ENCODE results near the gene RNF223.

Gene RNF223

GRCh38 chr1:1026599-1027413, 47.3 kb downstream of the RNF223 start:
- no peak for DNase-seq
- Histone ChIP-seq H2BK12ac (ENCODE audit: low read length) (no peak overlapping the region), H3K79me1 (ENCODE audit: low read length) (peaks cover 18% of the 10 kb centered on the region), H3K4me1 (ENCODE audit: control insufficient read depth in 1 of 2, insufficient read depth in 2 of 2, low read length in 2 of 2) (peaks cover 32 to 38% of the 10 kb centered on the region in 2 experiments), H3K79me2 (ENCODE audit: control insufficient read depth, insufficient read depth, low read length, poor library complexity) (peaks cover 5% of the 10 kb centered on the region), H4K91ac (ENCODE audit: low read depth, low read length) (no peak overlapping the region), H2BK5ac (ENCODE audit: low read depth, low read length, poor library complexity) (no peak overlapping the region), H3K27me3 (ENCODE audit: insufficient read depth, low read length) (no peaks in the 10 kb centered on the region), H3K4me2 (ENCODE audit: low read length) (no peak overlapping the region), H3K4me3 (ENCODE audit: low read depth, low read length) (no peak overlapping the region), H3K27ac (ENCODE audit: low read depth, low read length) (no peak overlapping the region), H2AK5ac (ENCODE audit: low read length) (no peak overlapping the region), H3K9ac (ENCODE audit: low read length) (no peak overlapping the region), H2BK120ac (ENCODE audit: insufficient read depth, low read length, poor library complexity) (no peak overlapping the region), H4K12ac (ENCODE audit: low read depth, low read length) (no peak overlapping the region), H4K8ac (ENCODE audit: low read depth, low read length) (no peak overlapping the region), H2AFZ (ENCODE audit: insufficient read depth, low read length, poor library complexity) (no peak overlapping the region), H3K18ac (ENCODE audit: low read length) (no peak overlapping the region), H3K23ac (ENCODE audit: low read length) (no peak overlapping the region), H3K9me3 (ENCODE audit: insufficient read depth, low read depth, low read length) (peaks cover 8% of the 10 kb centered on the region), H3K36me3 (ENCODE audit: control insufficient read depth in 1 of 2, insufficient read depth in 2 of 2, low read length in 2 of 2) (peaks cover 36 to 38% of the 10 kb centered on the region in 2 experiments), H3K4ac (ENCODE audit: low read depth, low read length) (no peak overlapping the region), H3K14ac (ENCODE audit: low read length) (no peak overlapping the region)
- WGBS (ENCODE audit: extremely low coverage, insufficient coverage, insufficient read length) = no CpG with 5 or more reads among the region's 21 CpGs

DNA sequence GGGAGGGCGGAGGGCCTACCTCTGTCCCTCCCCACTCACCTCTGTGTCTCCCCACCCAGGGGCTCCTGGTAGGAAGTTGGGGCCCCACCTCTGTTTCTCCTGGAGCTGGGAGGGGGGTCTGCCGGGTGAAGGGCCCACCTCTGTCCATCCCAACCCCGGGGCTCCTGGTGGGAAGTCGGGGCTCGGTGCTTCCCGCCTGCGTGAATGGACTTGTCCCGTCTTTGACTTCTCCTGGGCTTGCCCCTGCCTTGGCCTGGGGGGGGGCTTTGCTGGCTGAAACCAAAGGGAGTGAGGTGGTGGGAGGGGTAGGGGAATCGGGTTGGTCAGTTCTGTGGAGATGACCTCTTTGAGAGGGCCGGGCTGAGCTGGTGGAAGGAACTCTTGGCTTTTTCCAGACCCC, 48.4 kb downstream of the RNF223 start:
- no peak overlapping the region for H3K18ac ChIP-seq (ENCODE audit: low read length)
- peaks cover 5% of the 10 kb centered on the region for H3K9me3 ChIP-seq (ENCODE audit: insufficient read depth, low read depth, low read length)
- peaks cover 35 to 36% of the 10 kb centered on the region in 2 experiments for H3K36me3 ChIP-seq (ENCODE audit: control insufficient read depth in 1 of 2, insufficient read depth in 2 of 2, low read length in 2 of 2)
- no peak overlapping the region for H4K8ac ChIP-seq (ENCODE audit: low read depth, low read length)
- no peak overlapping the region for H3K4me3 ChIP-seq (ENCODE audit: low read depth, low read length)
- no peak overlapping the region for H3K4me2 ChIP-seq (ENCODE audit: low read length)
- peak overlapping the region; percentile 11 for H2BK12ac ChIP-seq (ENCODE audit: low read length)
- H3K4ac ChIP-seq (ENCODE audit: low read depth, low read length) = peak overlapping the region; percentile 15
- no peak overlapping the region for H2BK5ac ChIP-seq (ENCODE audit: low read depth, low read length, poor library complexity)
- H2AFZ ChIP-seq (ENCODE audit: insufficient read depth, low read length, poor library complexity) = no peak overlapping the region
- H3K79me1 ChIP-seq (ENCODE audit: low read length) = peaks cover 22% of the 10 kb centered on the region
- no peak for DNase-seq
- peaks cover 42 to 46% of the 10 kb centered on the region in 2 experiments for H3K4me1 ChIP-seq (ENCODE audit: control insufficient read depth in 1 of 2, insufficient read depth in 2 of 2, low read length in 2 of 2)
- H3K9ac ChIP-seq (ENCODE audit: low read length) = no peak overlapping the region
- no peak overlapping the region for H2AK5ac ChIP-seq (ENCODE audit: low read length)
- peak overlapping the region; percentile 42 for H4K91ac ChIP-seq (ENCODE audit: low read depth, low read length)
- no peak overlapping the region for H3K14ac ChIP-seq (ENCODE audit: low read length)
- no peak overlapping the region for H3K27ac ChIP-seq (ENCODE audit: low read depth, low read length)
- H4K12ac ChIP-seq (ENCODE audit: low read depth, low read length) = no peak overlapping the region
- no CpG with 5 or more reads among the region's 10 CpGs for whole genome bisulfite sequencing (ENCODE audit: extremely low coverage, insufficient coverage, insufficient read length)
- no peak overlapping the region for H2BK120ac ChIP-seq (ENCODE audit: insufficient read depth, low read length, poor library complexity)
- H3K23ac ChIP-seq (ENCODE audit: low read length) = no peak overlapping the region
- H3K79me2 ChIP-seq (ENCODE audit: control insufficient read depth, insufficient read depth, low read length, poor library complexity) = peaks cover 10% of the 10 kb centered on the region
- no peaks in the 10 kb centered on the region for H3K27me3 ChIP-seq (ENCODE audit: insufficient read depth, low read length)

- WGBS (ENCODE audit: extremely low coverage, insufficient coverage, insufficient read length) = no CpG with 5 or more reads among the region's 31 CpGs
Measured at GRCh38 chr1:1024771-1025699, 49.1 kb downstream of the RNF223 start.

DNA sequence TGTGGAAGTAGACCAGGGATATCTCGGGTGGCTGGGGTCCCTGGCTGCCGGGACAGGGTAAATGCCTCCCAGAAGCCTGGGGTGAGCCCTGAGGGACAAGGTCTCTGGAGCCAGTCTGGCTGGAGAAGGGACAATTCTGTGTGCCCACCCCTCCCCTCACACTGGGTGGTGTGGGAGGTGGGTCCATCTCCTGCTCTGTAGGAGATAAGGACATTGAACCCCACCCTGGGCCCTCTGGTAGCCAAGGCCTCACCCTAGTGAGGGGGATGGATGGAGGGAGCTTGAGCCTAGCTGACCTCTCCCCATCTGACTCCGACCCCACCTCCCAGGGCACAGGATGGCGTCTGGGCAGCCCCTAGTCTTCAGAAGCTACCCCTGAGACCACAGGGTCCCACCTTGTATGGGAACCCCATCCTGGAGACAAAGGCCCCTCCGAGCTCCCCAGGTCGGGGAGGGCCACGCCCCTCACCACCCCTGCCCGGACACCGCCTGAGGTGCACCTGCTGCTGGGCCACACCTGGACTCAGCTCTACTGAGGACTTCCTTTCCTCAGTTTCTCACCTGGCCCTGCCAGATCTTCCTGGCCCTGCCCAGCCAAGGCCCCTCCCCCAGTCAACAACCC, 49.8 kb downstream of the RNF223 start:
- H4K91ac ChIP-seq (ENCODE audit: low read depth, low read length) = peak overlapping the region; percentile 72
- H3K27ac ChIP-seq (ENCODE audit: low read depth, low read length) = peak overlapping the region; percentile 11
- peaks cover 42 to 46% of the 10 kb centered on the region in 2 experiments for H3K4me1 ChIP-seq (ENCODE audit: control insufficient read depth in 1 of 2, insufficient read depth in 2 of 2, low read length in 2 of 2)
- DNase-seq = no peak
- H3K9ac ChIP-seq (ENCODE audit: low read length) = peak overlapping the region; percentile 36
- H3K4me2 ChIP-seq (ENCODE audit: low read length) = peak overlapping the region; percentile 36
- WGBS (ENCODE audit: extremely low coverage, insufficient coverage, insufficient read length) = no CpG with 5 or more reads among the region's 9 CpGs
- H2AFZ ChIP-seq (ENCODE audit: insufficient read depth, low read length, poor library complexity) = no peak overlapping the region
- H3K36me3 ChIP-seq (ENCODE audit: control insufficient read depth in 1 of 2, insufficient read depth in 2 of 2, low read length in 2 of 2) = peaks cover 35 to 36% of the 10 kb centered on the region in 2 experiments
- peak overlapping the region; percentile 13 for H3K18ac ChIP-seq (ENCODE audit: low read length)
- peak overlapping the region; percentile 71 for H2BK12ac ChIP-seq (ENCODE audit: low read length)
- H3K23ac ChIP-seq (ENCODE audit: low read length) = no peak overlapping the region
- H4K8ac ChIP-seq (ENCODE audit: low read depth, low read length) = peak overlapping the region; percentile 18
- H3K4ac ChIP-seq (ENCODE audit: low read depth, low read length) = peak overlapping the region; percentile 9
- peaks cover 12% of the 10 kb centered on the region for H3K79me2 ChIP-seq (ENCODE audit: control insufficient read depth, insufficient read depth, low read length, poor library complexity)
- peaks cover 24% of the 10 kb centered on the region for H3K79me1 ChIP-seq (ENCODE audit: low read length)
- peaks cover 2% of the 10 kb centered on the region for H3K9me3 ChIP-seq (ENCODE audit: insufficient read depth, low read depth, low read length)
- peak overlapping the region; percentile 28 for H2BK120ac ChIP-seq (ENCODE audit: insufficient read depth, low read length, poor library complexity)
- H4K12ac ChIP-seq (ENCODE audit: low read depth, low read length) = no peak overlapping the region
- H3K4me3 ChIP-seq (ENCODE audit: low read depth, low read length) = no peak overlapping the region
- H2BK5ac ChIP-seq (ENCODE audit: low read depth, low read length, poor library complexity) = peak overlapping the region; percentile 8
- no peaks in the 10 kb centered on the region for H3K27me3 ChIP-seq (ENCODE audit: insufficient read depth, low read length)
- H3K14ac ChIP-seq (ENCODE audit: low read length) = peak overlapping the region; percentile 28
- H2AK5ac ChIP-seq (ENCODE audit: low read length) = peak overlapping the region; percentile 65

More at GRCh38 chr1:1024771-1025699, 49.1 kb downstream of the RNF223 start:
- Histone ChIP-seq H3K4me2 (ENCODE audit: low read length) (peak overlapping the region; percentile 36), H3K23ac (ENCODE audit: low read length) (no peak overlapping the region), H3K18ac (ENCODE audit: low read length) (peak overlapping the region; percentile 36), H3K9me3 (ENCODE audit: insufficient read depth, low read depth, low read length) (peaks cover 3% of the 10 kb centered on the region), H4K12ac (ENCODE audit: low read depth, low read length) (peak overlapping the region; percentile 33), H3K4me3 (ENCODE audit: low read depth, low read length) (no peak overlapping the region), H2BK12ac (ENCODE audit: low read length) (peak overlapping the region; percentile 86), H2AK5ac (ENCODE audit: low read length) (peak overlapping the region; percentile 58), H3K14ac (ENCODE audit: low read length) (peak overlapping the region; percentile 62), H3K4me1 (ENCODE audit: control insufficient read depth in 1 of 2, insufficient read depth in 2 of 2, low read length in 2 of 2) (peaks cover 42 to 46% of the 10 kb centered on the region in 2 experiments), H3K27me3 (ENCODE audit: insufficient read depth, low read length) (no peaks in the 10 kb centered on the region), H3K79me1 (ENCODE audit: low read length) (peaks cover 24% of the 10 kb centered on the region), H3K4ac (ENCODE audit: low read depth, low read length) (peak overlapping the region; percentile 81), H2BK5ac (ENCODE audit: low read depth, low read length, poor library complexity) (peak overlapping the region; percentile 78), H2BK120ac (ENCODE audit: insufficient read depth, low read length, poor library complexity) (peak overlapping the region; percentile 93), H3K9ac (ENCODE audit: low read length) (peak overlapping the region; percentile 73), H3K27ac (ENCODE audit: low read depth, low read length) (peak overlapping the region; percentile 18), H4K8ac (ENCODE audit: low read depth, low read length) (peak overlapping the region; percentile 79), H2AFZ (ENCODE audit: insufficient read depth, low read length, poor library complexity) (peak overlapping the region; percentile 9), H3K79me2 (ENCODE audit: control insufficient read depth, insufficient read depth, low read length, poor library complexity) (peaks cover 11% of the 10 kb centered on the region), H3K36me3 (ENCODE audit: control insufficient read depth in 1 of 2, insufficient read depth in 2 of 2, low read length in 2 of 2) (peaks cover 35 to 36% of the 10 kb centered on the region in 2 experiments), H4K91ac (ENCODE audit: low read depth, low read length) (peak overlapping the region; percentile 99)
- peak; percentile 37 to 60 for DNase-seq
